Astrocyte of the spinal cord (primary cell): ENCODE measurements around the gene SPTSSB.

Source experiments
- DNase-seq: peaks from one replicate; pipeline ENCODE4 v3.0.0; 2011; ENCODE audit warnings: low read depth, low spot score
- H3K4me3 ChIP-seq: 2 replicates; pipeline ENCODE4 v1.5.1; 2011; ENCODE audit warnings: low read depth, mild to moderate bottlenecking, low read length, moderate library complexity
- CTCF ChIP-seq: IDR thresholded peaks from 2 replicates; pipeline ENCODE4 v1.5.1; 2012; ENCODE audit warnings: low read depth, mild to moderate bottlenecking, low read length, inconsistent platforms
- in situ Hi-C: cut with HindIII; loops from 2 replicates; pipeline ENCODE4 v1.10.0; 2017; ENCODE audit warnings: low sequenced_read_pairs

SPTSSB gene

GRCh38 chr3:161369531-161369930 is 1.8 kb downstream of the SPTSSB start:
- no peak for TF ChIP-seq CTCF
- in situ Hi-C loops: no loop called here
- DNase-seq: no peak

DNA sequence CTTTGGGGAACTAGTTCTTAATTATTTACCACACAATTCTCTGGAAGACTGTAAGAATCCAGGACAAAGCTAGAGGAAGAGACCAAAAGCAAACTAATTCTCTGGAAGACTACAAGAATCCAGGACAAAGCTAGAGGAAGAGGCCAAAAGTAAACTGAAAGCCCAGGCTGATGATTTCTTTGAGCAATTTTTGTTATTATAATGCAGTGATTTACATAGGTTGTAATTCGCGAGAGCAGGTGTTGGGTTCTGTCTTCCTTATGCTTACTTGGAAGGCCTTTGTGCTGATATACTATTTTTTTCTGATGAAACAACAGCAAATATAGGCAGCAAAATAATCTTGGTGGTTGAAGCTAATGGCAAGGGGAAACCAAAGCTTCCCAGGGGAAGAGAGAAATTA is 5.2 kb downstream of the SPTSSB start:
- TF ChIP-seq CTCF: no peak
- in situ Hi-C loops: no loop called here
- no peak for DNase-seq
- no peak overlapping the region for H3K4me3 ChIP-seq

More at GRCh38 chr3:161369531-161369930, 1.8 kb downstream of the SPTSSB start:
- H3K4me3 ChIP-seq: no peak overlapping the region

DNA sequence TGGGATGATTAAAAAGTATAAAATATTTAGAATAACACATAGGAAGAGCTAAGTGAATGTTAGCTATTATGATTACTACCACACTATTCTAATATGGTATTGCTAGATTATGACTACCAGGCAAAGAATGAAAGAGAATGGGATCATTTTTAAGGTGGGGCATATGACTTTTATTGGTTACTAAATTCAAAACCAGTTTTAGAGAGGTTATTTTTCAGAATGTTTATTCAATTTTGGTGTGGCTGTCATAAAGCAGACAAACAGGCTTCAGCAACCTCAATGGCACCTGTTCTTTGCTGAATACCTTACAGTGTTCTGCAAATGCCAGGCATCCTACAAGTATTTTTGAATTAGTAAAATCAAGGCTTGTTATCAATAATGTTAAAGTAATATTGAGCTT is 12.8 kb downstream of the SPTSSB start:
- in situ Hi-C loops: no loop called here
- DNase-seq: no peak
- no peak overlapping the region for H3K4me3 ChIP-seq
- TF ChIP-seq CTCF: no peak

- no peak for TF ChIP-seq CTCF
- no peak overlapping the region for H3K4me3 ChIP-seq
- DNase-seq: no peak
- in situ Hi-C loops: no loop called here
Measured at GRCh38 chr3:161356287-161356686, 15.0 kb downstream of the SPTSSB start.

- in situ Hi-C loops: no loop called here
- no peak for TF ChIP-seq CTCF
- H3K4me3 ChIP-seq: no peak overlapping the region
- no peak for DNase-seq
Measured at GRCh38 chr3:161355508-161355907, 15.8 kb downstream of the SPTSSB start.

GRCh38 chr3:161354554-161354953 is 16.8 kb downstream of the SPTSSB start:
- no peak for DNase-seq
- TF ChIP-seq CTCF: no peak
- H3K4me3 ChIP-seq: no peak overlapping the region
- in situ Hi-C loops: no loop called here

- in situ Hi-C loops: no loop called here
- no peak overlapping the region for H3K4me3 ChIP-seq
- TF ChIP-seq CTCF: no peak
- DNase-seq: no peak
Measured at GRCh38 chr3:161351330-161351729, 20.0 kb downstream of the SPTSSB start.
